Activated CD8-positive, alpha-beta T cell treated with anti-CD3 and anti-CD28 coated beads for 36 hours (primary cell): ENCODE data around the gene CNTNAP4. TPM values are rescaled to one million over a fixed set of nuclear protein-coding genes. Genes with fewer than 3 reads are reported as not detected.

Source experiments
- ATAC-seq: fragments of 200-7000 bp; cut with Tn5 transposase; one replicate; pipeline ENCODE4 v1.10.0; 2021; ENCODE audit warnings: mild to moderate bottlenecking, moderate library complexity
- CTCF ChIA-PET: fragments of 350-600 bp; sonication (Branson Sonifier 250); formaldehyde crosslinking; loops from one replicate; lab custom pipeline; 2021; ENCODE audit warnings: antibody characterized with exemption; lab: Charles Lee
- POLR2A ChIA-PET: fragments of 350-600 bp; sonication (Branson Sonifier 250); formaldehyde crosslinking; loops from one replicate; lab custom pipeline; 2021; ENCODE audit warnings: antibody characterized with exemption; lab: Charles Lee
- DNase-seq: peaks from one replicate; pipeline ENCODE4 v3.0.0-alpha.2; 2020
- H3K27ac Mint-ChIP-seq: one replicate; pipeline ENCODE4 v1.8.0; 2021; ENCODE audit warnings: mild to moderate bottlenecking, mixed read lengths
- H3K27me3 Mint-ChIP-seq: one replicate; pipeline ENCODE4 v1.8.0; 2021; ENCODE audit warnings: mixed read lengths
- H3K36me3 Mint-ChIP-seq: one replicate; pipeline ENCODE4 v1.8.0; 2021; ENCODE audit warnings: low read depth, mixed read lengths
- H3K4me1 Mint-ChIP-seq: one replicate; pipeline ENCODE4 v1.8.0; 2021; ENCODE audit warnings: low read depth, mixed read lengths
- H3K4me3 Mint-ChIP-seq: one replicate; pipeline ENCODE4 v1.8.0; 2021; ENCODE audit warnings: mild to moderate bottlenecking, moderate library complexity, mixed read lengths
- H3K9me3 Mint-ChIP-seq: one replicate; pipeline ENCODE4 v1.8.0; 2021; ENCODE audit warnings: mixed read lengths
- CTCF ChIP-seq: fragments of 200-600 bp; IDR thresholded peaks from one replicate; pipeline ENCODE4 v1.8.0; 2022; ENCODE audit warnings: antibody characterized with exemption, mild to moderate bottlenecking
- intact Hi-C: fragments of 100-400 bp; cut with micrococcal nuclease; formaldehyde crosslinking; loops from one replicate; pipeline ENCODE4 v1.10.0; 2022
- total RNA-seq, 2 experiments: library from RNA; stranded (reverse); gene quantifications; one replicate each; pipeline ENCODE4 v1.2.3, GENCODE V29; 2021

The CNTNAP4 gene
- total RNA-seq, 2 experiments from 2014 or later = not detected

- no peak for ATAC-seq
- no peaks in the 10 kb centered on the region for H3K4me1 Mint-ChIP-seq
- TF ChIP-seq CTCF = no peak
- H3K36me3 Mint-ChIP-seq = no peaks in the 10 kb centered on the region
- no peak overlapping the region for H3K27ac Mint-ChIP-seq
- intact Hi-C loops = no loop called here
- CTCF ChIA-PET = no interaction called here
- H3K4me3 Mint-ChIP-seq = no peak overlapping the region
- no peak for DNase-seq
- POLR2A ChIA-PET = no interaction called here
- H3K27me3 Mint-ChIP-seq = no peaks in the 10 kb centered on the region
- H3K9me3 Mint-ChIP-seq = peaks cover 4% of the 10 kb centered on the region
These were observed 173.7 kb downstream of the CNTNAP4 start for GRCh38 chr16:76450890-76451289.

GRCh38 chr16:76455257-76455656 lies 178.1 kb downstream of the CNTNAP4 start:
- Mint-ChIP-seq H3K4me3 (no peak overlapping the region), H3K9me3 (peaks cover 4% of the 10 kb centered on the region), H3K27ac (no peak overlapping the region), H3K4me1 (no peaks in the 10 kb centered on the region), H3K27me3 (no peaks in the 10 kb centered on the region), H3K36me3 (no peaks in the 10 kb centered on the region)
- intact Hi-C loops = no loop called here
- TF ChIP-seq CTCF = no peak
- DNase-seq (no peak), ATAC-seq (no peak)
- ChIA-PET POLR2A (no interaction called here), CTCF (no interaction called here)

GRCh38 chr16:76456016-76456415 lies 178.8 kb downstream of the CNTNAP4 start:
- ChIA-PET POLR2A (no interaction called here), CTCF (no interaction called here)
- TF ChIP-seq CTCF = no peak
- intact Hi-C loops = no loop called here
- no peaks in the 10 kb centered on the region for H3K4me1 Mint-ChIP-seq
- H3K4me3 Mint-ChIP-seq = no peak overlapping the region
- DNase-seq (no peak), ATAC-seq (no peak)
- no peak overlapping the region for H3K27ac Mint-ChIP-seq
- no peaks in the 10 kb centered on the region for H3K27me3 Mint-ChIP-seq
- H3K36me3 Mint-ChIP-seq = no peaks in the 10 kb centered on the region
- H3K9me3 Mint-ChIP-seq = peaks cover 4% of the 10 kb centered on the region

- intact Hi-C loops = no loop called here
- H3K4me1 Mint-ChIP-seq = no peaks in the 10 kb centered on the region
- H3K4me3 Mint-ChIP-seq = no peak overlapping the region
- no peaks in the 10 kb centered on the region for H3K27me3 Mint-ChIP-seq
- ChIA-PET POLR2A (no interaction called here), CTCF (no interaction called here)
- ATAC-seq = no peak
- H3K27ac Mint-ChIP-seq = no peak overlapping the region
- no peak for TF ChIP-seq CTCF
- no peaks in the 10 kb centered on the region for H3K36me3 Mint-ChIP-seq
- DNase-seq = no peak
- peaks cover 4% of the 10 kb centered on the region for H3K9me3 Mint-ChIP-seq
These were observed 181.9 kb downstream of the CNTNAP4 start for GRCh38 chr16:76459111-76459510.

GRCh38 chr16:76461836-76462235 lies 184.6 kb downstream of the CNTNAP4 start:
- Mint-ChIP-seq H3K4me3 (no peak overlapping the region), H3K4me1 (no peaks in the 10 kb centered on the region), H3K36me3 (no peaks in the 10 kb centered on the region), H3K9me3 (peaks cover 3% of the 10 kb centered on the region), H3K27ac (no peak overlapping the region), H3K27me3 (no peaks in the 10 kb centered on the region)
- intact Hi-C loops = no loop called here
- no peak for DNase-seq
- TF ChIP-seq CTCF = no peak
- no peak for ATAC-seq
- ChIA-PET CTCF (no interaction called here), POLR2A (no interaction called here)
